NCI-H510A (cell line): ENCODE data around the gene CFI.
"Not testable (repeated sequence)": the region's sequence is repeated elsewhere in the genome, so short reads cannot be mapped to it uniquely, and the experiment has no call there.

ENCODE experiments used
- DNase-seq: peaks from one replicate; lab custom pipeline; 2025; lab: John Stamatoyannopoulos, UW

Gene CFI

DNA sequence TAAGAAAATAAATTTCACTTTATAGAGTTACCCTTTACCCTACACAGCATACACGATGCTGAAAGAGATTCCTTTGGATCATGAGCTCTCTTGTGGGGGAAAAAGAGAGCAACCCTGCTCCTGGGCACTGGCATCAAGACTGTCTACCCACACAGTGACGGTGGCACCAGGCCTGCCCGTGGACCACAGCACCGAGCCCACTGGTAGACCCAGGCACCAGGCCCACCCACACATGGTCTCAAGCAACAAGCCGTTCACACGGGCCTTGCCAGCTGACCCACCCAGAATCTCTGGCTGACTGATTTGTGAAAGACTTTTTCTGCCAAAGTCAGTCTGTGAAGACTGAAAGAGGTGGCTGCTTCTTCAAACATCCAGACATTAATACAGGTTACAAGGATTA, 6.7 kb downstream of the CFI start:
- no peak for DNase-seq

DNA sequence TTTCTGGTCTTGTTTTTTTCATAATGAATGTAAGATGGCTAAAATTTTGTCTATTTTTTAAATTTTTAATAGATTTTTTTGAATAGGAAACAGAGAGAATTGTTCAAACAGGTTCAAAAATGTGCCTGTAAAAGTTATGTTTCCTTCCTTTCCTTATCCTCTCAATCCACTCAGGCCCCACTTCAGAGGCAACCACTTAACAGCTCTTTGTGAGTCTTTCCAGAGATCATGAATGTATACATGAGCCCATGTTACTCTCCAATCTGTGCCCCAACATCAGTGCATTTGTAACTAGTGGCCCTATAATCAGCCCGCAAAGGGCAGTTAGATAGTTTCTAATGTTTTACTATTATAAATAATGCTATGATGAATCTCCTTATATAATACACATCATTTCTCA, 14.0 kb downstream of the CFI start:
- DNase-seq, result no peak

DNA sequence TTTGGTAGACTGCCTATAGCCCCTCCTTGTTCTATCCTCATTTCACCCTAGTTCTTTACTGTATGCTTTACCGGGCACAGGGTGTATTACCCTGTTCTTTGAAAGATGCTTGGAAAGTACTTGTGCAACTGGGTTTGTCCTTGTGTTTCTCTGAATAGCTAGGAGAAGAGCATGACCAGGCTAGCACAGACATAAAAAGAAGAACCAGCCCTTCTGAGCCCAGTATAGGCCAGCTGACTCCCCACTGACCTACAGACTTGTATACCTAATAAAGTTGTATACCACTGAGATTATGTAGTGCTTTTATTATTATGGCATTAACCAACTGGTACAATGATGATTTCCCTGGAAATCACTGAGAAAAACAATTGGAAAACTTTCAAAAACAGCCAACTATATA, 15.0 kb downstream of the CFI start:
- no peak for DNase-seq

DNA sequence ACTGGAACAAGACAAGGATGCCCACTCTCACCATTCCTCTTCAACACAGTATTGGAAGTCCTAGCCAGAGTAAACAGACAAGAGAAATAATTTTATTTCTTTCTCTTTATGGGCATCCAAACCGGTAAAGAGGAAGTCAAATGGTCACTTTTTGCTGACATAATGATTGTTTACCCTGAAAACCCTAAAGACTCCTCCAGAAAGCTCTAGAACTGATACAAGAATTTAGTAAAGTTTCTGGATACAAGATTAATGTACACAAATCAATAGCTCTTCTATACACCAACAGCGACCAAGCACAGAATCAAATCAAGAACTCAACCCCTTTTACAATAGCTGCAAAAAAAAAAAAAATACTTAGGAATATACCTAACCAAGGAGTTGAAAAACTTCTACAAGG, 19.7 kb downstream of the CFI start:
- DNase-seq, result not testable (repeated sequence)

- DNase-seq, result no peak
Observed at GRCh38 chr4:109764789-109765402, 36.9 kb downstream of the CFI start.

GRCh38 chr4:109764376-109764775, 37.4 kb downstream of the CFI start:
- no peak for DNase-seq

DNA sequence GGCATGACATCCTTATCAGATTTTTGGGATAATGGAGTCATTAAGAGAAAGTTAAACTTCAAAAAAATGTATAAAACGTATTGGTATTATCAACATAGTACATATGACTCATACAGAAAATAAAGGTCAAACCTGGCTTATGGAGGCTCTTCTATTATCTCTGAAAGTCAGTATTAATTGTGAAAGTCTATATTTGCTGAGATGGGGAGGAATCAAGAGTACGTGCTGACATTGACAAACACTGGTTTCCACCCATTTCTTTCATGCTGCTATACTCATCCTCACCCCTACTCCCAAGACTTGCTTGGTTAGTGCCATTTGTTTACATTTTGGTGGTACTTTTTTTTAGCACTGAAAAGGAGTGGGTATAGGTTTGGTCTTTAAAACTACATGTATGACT, 41.1 kb downstream of the CFI start:
- no peak for DNase-seq

DNA sequence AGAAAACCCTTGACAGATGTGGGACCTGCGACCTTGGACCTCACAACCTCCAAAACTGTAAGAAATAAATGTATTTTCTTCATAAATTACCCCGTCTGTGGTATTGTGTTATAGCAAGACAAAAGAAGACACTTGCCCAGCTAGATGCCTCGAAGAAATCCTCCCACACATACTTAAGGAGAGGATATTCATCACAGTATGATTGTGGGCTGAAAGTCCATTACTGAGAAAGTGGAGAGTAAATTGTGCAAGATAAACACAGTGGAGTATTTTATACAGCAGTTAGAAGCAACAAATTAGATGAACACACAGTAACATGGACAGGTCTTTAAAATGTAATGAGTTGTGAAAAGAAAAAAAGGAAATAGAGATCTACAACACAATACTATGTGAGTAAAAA, 46.1 kb downstream of the CFI start:
- DNase-seq, result no peak

DNA sequence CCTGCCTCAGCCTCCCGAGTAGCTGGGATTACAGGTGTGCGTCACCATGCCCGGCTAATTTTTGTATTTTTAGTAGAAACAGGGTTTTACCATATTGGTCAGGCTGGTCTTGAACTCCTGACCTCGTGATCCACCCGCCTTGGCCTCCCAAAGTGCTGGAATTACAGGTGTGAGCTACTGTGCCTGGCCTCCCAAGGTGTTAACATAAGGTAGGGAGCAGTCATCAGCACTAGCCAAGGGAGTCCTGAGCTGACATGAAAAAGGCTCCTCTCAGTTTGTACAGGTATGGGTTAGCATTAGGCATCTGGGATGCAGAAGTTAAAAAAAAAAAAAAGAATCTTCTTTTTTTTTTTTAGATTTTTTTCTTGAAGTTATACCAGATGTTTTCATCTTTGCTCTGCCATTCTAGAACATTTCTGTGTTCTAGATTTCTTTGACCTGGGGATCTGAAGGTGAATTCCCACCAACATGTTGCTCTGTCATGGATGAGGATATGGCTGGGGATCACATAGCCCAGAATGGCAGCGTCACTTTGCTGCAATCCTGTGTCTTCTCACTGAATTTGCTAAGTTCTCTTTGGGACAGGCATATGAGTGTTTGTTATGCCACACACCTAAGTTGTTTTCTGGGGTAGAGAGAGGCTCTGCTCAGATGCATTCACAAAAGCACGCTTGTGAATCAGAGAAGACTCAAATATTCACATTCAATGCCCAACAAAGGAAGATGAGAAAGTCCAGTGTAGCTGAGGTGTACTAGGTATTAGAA, 47.5 kb downstream of the CFI start:
- no peak for DNase-seq

DNA sequence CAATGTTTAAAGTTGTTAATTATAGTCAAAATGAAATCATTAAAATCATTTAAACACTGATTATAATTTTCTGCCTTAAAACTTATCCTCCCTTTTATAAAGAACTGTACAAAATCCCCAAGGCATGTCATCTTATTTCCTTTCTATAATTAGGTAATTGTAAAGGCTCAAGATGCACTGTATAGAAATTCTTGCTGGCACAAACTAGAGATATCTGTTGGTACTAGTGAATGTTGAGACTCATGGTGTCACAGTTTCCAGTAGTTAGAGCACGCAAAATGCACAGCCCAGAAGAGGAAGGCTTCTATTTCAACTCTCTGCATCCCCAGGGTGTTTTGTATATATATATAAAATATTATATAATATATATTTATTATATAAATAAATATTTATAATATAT, 49.3 kb downstream of the CFI start:
- no peak for DNase-seq

DNA sequence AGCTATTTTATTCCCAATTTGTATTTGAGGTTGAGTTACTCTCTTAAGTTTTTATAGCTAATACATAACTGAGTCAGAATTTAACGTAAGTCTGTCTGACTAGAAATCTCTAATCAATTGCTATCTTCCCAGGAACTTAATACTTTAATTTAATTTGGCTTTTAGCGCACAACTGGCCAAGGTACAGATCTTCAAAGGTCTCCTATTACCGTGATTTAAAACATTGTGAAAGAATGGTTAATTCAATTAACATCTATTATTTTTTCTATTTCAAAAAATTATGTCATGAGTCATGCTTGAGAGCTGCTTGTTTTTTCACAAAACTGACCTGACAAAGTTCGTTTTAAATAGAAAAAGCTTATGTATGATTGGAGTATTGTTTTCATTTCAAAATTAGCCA, 49.9 kb downstream of the CFI start:
- no peak for DNase-seq

- no peak for DNase-seq
Observed at GRCh38 chr4:109750652-109751244, 51.1 kb downstream of the CFI start.

DNA sequence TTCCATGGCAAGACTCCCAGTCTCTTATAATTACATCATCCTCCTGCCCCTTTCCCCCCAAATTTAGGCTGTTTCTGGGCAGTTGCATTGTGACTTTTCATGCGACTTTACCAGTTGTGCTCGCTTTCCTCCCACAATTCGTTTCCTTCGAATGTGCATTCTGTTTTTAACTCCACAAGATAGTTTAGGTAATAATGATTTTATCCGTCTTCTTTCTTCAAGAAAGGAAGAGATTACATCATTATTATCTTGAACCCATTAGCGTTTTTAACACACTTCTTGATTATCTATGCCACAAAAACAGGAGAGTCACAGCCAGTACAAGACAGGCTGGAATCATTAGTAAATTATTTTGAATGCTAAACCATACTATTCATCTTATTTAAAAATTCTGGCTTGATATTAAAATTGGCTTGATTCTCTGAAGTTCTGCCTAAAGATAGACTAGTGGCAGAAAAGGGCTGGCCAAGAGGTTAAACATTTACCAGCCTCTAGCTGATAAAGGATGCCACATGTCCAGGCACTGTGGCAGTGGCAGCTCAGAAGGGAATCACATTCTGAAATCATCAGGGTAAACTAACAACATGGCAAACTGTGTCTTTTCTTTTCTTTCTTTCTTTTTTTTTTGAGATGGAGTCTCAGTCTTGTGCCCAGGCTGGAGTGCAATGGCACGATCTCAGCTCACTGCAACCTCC, 52.3 kb downstream of the CFI start:
- no peak for DNase-seq

- no peak for DNase-seq
Observed at GRCh38 chr4:109748114-109748513, 53.7 kb downstream of the CFI start.

- DNase-seq, result no peak
Observed at GRCh38 chr4:109746728-109747127, 55.1 kb downstream of the CFI start.

- DNase-seq, result no peak
Observed at GRCh38 chr4:109745830-109746229, 56.0 kb downstream of the CFI start.

GRCh38 chr4:109739547-109739946, 62.3 kb downstream of the CFI start:
- DNase-seq, result no peak

- no peak for DNase-seq
Observed at GRCh38 chr4:109738104-109738872, 63.5 kb downstream of the CFI start.

GRCh38 chr4:109735566-109736365, 66.0 kb downstream of the CFI start:
- peak; percentile 18 for DNase-seq

DNA sequence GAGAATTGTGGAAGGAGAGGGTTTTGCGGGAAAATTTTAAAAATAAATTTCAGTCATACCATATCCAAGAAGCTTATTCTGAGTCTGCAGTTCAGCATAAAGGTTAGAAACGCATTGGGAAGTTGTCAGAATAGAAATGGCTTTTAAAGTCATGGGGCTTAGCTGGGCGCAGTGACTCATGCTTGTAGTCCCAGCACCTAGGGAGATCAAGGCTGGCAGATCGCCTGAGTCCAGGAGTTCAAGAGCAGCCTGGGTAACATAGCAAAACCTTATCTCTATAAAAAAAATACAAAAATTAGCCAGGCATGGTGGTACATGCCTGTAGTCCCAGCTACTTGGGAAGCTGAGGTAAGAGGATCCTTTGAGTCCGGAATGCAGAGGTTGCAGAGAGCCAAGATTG, 68.1 kb downstream of the CFI start:
- DNase-seq, result no peak
